Stimulated activated CD4-positive, alpha-beta T cell treated with anti-CD3 and anti-CD28 coated beads, Interleukin-2, amount 100 ng/mL, for 48 hours (primary cell): Measurements from ENCODE around the gene PIEZO1.
"Not testable (repeated sequence)": the region's sequence is repeated elsewhere in the genome, so short reads cannot be mapped to it uniquely, and the experiment has no call there.

ENCODE experiments used
- DNase-seq, 2 donors: peaks; one replicate each; pipeline ENCODE4 v3.0.0-alpha.2; 2020

Gene PIEZO1

GRCh38 chr16:88685156-88686061, 99.6 kb downstream of the PIEZO1 start:
- DNase-seq = no peak

GRCh38 chr16:88684569-88685155, 100.4 kb downstream of the PIEZO1 start:
- DNase-seq = no peak

GRCh38 chr16:88681709-88682451, 103.1 kb downstream of the PIEZO1 start:
- DNase-seq = peak; percentile 59 to 70

GRCh38 chr16:88681084-88681680, 103.8 kb downstream of the PIEZO1 start:
- DNase-seq = no peak

- no peak for DNase-seq
Measured at GRCh38 chr16:88680554-88681083, 104.4 kb downstream of the PIEZO1 start.

- DNase-seq = no peak
Measured at GRCh38 chr16:88678224-88678979, 106.6 kb downstream of the PIEZO1 start.

- no peak for DNase-seq
Measured at GRCh38 chr16:88677721-88678120, 107.3 kb downstream of the PIEZO1 start.

- no peak for DNase-seq
Measured at GRCh38 chr16:88676502-88677242, 108.3 kb downstream of the PIEZO1 start.

- no peak for DNase-seq
Measured at GRCh38 chr16:88673716-88674379, 111.2 kb downstream of the PIEZO1 start.

- no peak for DNase-seq
Measured at GRCh38 chr16:88672776-88673175, 112.2 kb downstream of the PIEZO1 start.

- no peak for DNase-seq
Measured at GRCh38 chr16:88671806-88672205, 113.2 kb downstream of the PIEZO1 start.

GRCh38 chr16:88669980-88670379, 115.0 kb downstream of the PIEZO1 start:
- DNase-seq = no peak

- DNase-seq = not testable (repeated sequence)
Measured at GRCh38 chr16:88669493-88669892, 115.5 kb downstream of the PIEZO1 start.

- no peak for DNase-seq
Measured at GRCh38 chr16:88667461-88667860, 117.6 kb downstream of the PIEZO1 start.

GRCh38 chr16:88665570-88665969, 119.5 kb downstream of the PIEZO1 start:
- DNase-seq = no peak
